Liver (tissue), 3 donors: ENCODE measurements around the gene LRRC49.

Experiments used
- CTCF ChIP-seq: fragments of 150-350 bp; IDR thresholded peaks from 2 replicates; pipeline ENCODE4 v1.5.1; 2017; ENCODE audit warnings: improper control_type of control experiment, low read depth, low read length; ENCODE audit not compliant: missing input control
- EGR1 ChIP-seq, 2 donors: IDR thresholded peaks; 2 replicates each; pipeline ENCODE4 v1.6.1; 2016 to 2018; ENCODE audit warnings: antibody characterized with exemption in 2 of 2, low read depth in 2 of 2
- FOXA1 ChIP-seq: IDR thresholded peaks from 2 replicates; pipeline ENCODE4 v1.6.1; 2016; ENCODE audit warnings: antibody characterized with exemption
- GABPA ChIP-seq, 2 donors: IDR thresholded peaks in 1 of 2; conservative IDR thresholded peaks in 1 of 2; 2 replicates each; pipeline ENCODE4 v1.6.1; 2016; ENCODE audit warnings: antibody characterized with exemption in 2 of 2, mild to moderate bottlenecking in 1 of 2, moderate library complexity in 1 of 2
- JUND ChIP-seq, 2 donors: IDR thresholded peaks; 2 replicates each; pipeline ENCODE4 v1.6.1; 2016; ENCODE audit warnings: antibody characterized with exemption in 2 of 2
- RAD21 ChIP-seq, 2 donors: IDR thresholded peaks; 2 replicates each; pipeline ENCODE4 v1.6.1; 2016; ENCODE audit warnings: antibody characterized with exemption in 2 of 2, mild to moderate bottlenecking in 2 of 2
- RXRA ChIP-seq, 2 donors: IDR thresholded peaks; 2 replicates each; pipeline ENCODE4 v1.6.1; 2017 to 2018; ENCODE audit warnings: antibody characterized with exemption in 2 of 2, mild to moderate bottlenecking in 1 of 2
- SP1 ChIP-seq: IDR thresholded peaks from 2 replicates; pipeline ENCODE4 v1.6.1; 2018; ENCODE audit warnings: antibody characterized with exemption, mild to moderate bottlenecking
- TAF1 ChIP-seq: conservative IDR thresholded peaks from 2 replicates; pipeline ENCODE4 v1.6.1; 2016; ENCODE audit warnings: antibody characterized with exemption, mild to moderate bottlenecking
- YY1 ChIP-seq: IDR thresholded peaks from 2 replicates; pipeline ENCODE4 v1.6.1; 2016; ENCODE audit warnings: antibody characterized with exemption, mild to moderate bottlenecking
- TF ChIP-seq, protein P1 (sequence below): IDR thresholded peaks from 2 replicates; pipeline ENCODE4 v1.6.1; 2016; ENCODE audit warnings: antibody characterized with exemption, mild to moderate bottlenecking
- TF ChIP-seq, protein P2 (sequence below): IDR thresholded peaks from 2 replicates; pipeline ENCODE4 v1.6.1; 2016; ENCODE audit warnings: antibody characterized with exemption
- TF ChIP-seq, protein P3 (sequence below): IDR thresholded peaks from 2 replicates; pipeline ENCODE4 v1.6.1; 2016; ENCODE audit warnings: antibody characterized with exemption
- donor health status: healthy.
- donor health status: healthy.

GRCh38 chr15:71079208-71080044 is 186.8 kb downstream of the LRRC49 start:
- TF ChIP-seq CTCF, result no peak
- TF ChIP-seq, protein P1, sequence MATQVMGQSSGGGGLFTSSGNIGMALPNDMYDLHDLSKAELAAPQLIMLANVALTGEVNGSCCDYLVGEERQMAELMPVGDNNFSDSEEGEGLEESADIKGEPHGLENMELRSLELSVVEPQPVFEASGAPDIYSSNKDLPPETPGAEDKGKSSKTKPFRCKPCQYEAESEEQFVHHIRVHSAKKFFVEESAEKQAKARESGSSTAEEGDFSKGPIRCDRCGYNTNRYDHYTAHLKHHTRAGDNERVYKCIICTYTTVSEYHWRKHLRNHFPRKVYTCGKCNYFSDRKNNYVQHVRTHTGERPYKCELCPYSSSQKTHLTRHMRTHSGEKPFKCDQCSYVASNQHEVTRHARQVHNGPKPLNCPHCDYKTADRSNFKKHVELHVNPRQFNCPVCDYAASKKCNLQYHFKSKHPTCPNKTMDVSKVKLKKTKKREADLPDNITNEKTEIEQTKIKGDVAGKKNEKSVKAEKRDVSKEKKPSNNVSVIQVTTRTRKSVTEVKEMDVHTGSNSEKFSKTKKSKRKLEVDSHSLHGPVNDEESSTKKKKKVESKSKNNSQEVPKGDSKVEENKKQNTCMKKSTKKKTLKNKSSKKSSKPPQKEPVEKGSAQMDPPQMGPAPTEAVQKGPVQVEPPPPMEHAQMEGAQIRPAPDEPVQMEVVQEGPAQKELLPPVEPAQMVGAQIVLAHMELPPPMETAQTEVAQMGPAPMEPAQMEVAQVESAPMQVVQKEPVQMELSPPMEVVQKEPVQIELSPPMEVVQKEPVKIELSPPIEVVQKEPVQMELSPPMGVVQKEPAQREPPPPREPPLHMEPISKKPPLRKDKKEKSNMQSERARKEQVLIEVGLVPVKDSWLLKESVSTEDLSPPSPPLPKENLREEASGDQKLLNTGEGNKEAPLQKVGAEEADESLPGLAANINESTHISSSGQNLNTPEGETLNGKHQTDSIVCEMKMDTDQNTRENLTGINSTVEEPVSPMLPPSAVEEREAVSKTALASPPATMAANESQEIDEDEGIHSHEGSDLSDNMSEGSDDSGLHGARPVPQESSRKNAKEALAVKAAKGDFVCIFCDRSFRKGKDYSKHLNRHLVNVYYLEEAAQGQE, result no peak
- TF ChIP-seq, protein P2, sequence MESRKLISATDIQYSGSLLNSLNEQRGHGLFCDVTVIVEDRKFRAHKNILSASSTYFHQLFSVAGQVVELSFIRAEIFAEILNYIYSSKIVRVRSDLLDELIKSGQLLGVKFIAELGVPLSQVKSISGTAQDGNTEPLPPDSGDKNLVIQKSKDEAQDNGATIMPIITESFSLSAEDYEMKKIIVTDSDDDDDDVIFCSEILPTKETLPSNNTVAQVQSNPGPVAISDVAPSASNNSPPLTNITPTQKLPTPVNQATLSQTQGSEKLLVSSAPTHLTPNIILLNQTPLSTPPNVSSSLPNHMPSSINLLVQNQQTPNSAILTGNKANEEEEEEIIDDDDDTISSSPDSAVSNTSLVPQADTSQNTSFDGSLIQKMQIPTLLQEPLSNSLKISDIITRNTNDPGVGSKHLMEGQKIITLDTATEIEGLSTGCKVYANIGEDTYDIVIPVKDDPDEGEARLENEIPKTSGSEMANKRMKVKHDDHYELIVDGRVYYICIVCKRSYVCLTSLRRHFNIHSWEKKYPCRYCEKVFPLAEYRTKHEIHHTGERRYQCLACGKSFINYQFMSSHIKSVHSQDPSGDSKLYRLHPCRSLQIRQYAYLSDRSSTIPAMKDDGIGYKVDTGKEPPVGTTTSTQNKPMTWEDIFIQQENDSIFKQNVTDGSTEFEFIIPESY, result no peak
- no peak for TF ChIP-seq GABPA (IDR thresholded peaks at IDR 0.05 in 1 of 2, conservative IDR thresholded peaks at IDR 0.05 in 1 of 2)
- TF ChIP-seq TAF1, result no peak
- no peak for TF ChIP-seq JUND (IDR thresholded peaks at IDR 0.05)
- TF ChIP-seq, protein P3, sequence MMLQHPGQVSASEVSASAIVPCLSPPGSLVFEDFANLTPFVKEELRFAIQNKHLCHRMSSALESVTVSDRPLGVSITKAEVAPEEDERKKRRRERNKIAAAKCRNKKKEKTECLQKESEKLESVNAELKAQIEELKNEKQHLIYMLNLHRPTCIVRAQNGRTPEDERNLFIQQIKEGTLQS, result no peak
- no peak for TF ChIP-seq EGR1 (IDR thresholded peaks at IDR 0.05; ENCODE audit: low read depth in 2 of 2)
- TF ChIP-seq RAD21 (IDR thresholded peaks at IDR 0.05), result no peak
- no peak for TF ChIP-seq SP1
- no peak for TF ChIP-seq RXRA (IDR thresholded peaks at IDR 0.05)
- TF ChIP-seq FOXA1, result no peak
- TF ChIP-seq YY1, result no peak
